Neural cell (in vitro differentiated cells): Measurements from ENCODE around the gene FARP1. TPM values are rescaled to one million over a fixed set of nuclear protein-coding genes. Genes with fewer than 3 reads are reported as not detected.

Source experiments
- H2AFZ ChIP-seq: fragments of 200-600, 300-800 bp; sonication (generic), shearing (Covaris generic); 2 replicates; pipeline ENCODE4 v1.6.0; 2014; ENCODE audit warnings: low read depth, mild to moderate bottlenecking, antibody characterized with exemption, low read length, moderate library complexity
- H3F3A ChIP-seq: fragments of 200-600 bp; shearing (Covaris generic); 2 replicates; pipeline ENCODE4 v1.6.1; 2016; ENCODE audit warnings: mild to moderate bottlenecking, moderate library complexity, mixed read lengths, antibody characterized with exemption, low read length; ENCODE audit not compliant: insufficient read depth, poor library complexity, severe bottlenecking
- H3K27ac ChIP-seq: fragments of 200-600, 300-800 bp; sonication (generic), shearing (Covaris generic); 2 replicates; pipeline ENCODE4 v1.5.1; 2014; ENCODE audit warnings: mild to moderate bottlenecking, low read length, moderate library complexity
- H3K27me3 ChIP-seq: fragments of 300-800, 200-600 bp; sonication (generic), shearing (Covaris generic); 2 replicates; pipeline ENCODE4 v1.6.0; 2014; ENCODE audit warnings: mild to moderate bottlenecking, low read depth, low read length, moderate library complexity; ENCODE audit not compliant: insufficient read depth
- H3K36me3 ChIP-seq: fragments of 300-800, 200-600 bp; sonication (generic), shearing (Covaris generic); 2 replicates; pipeline ENCODE4 v1.5.1; 2014; ENCODE audit warnings: mild to moderate bottlenecking, antibody characterized with exemption, low read length, moderate library complexity; ENCODE audit not compliant: insufficient read depth
- H3K4me2 ChIP-seq: fragments of 300-800, 200-600 bp; sonication (generic), shearing (Covaris generic); 2 replicates; pipeline ENCODE4 v1.6.0; 2014; ENCODE audit warnings: mild to moderate bottlenecking, low read length
- H3K4me3 ChIP-seq: fragments of 300-800, 200-600 bp; sonication (generic), shearing (Covaris generic); 2 replicates; pipeline ENCODE4 v1.5.1; 2014; ENCODE audit warnings: mild to moderate bottlenecking, low read length, moderate library complexity
- H3K79me2 ChIP-seq: fragments of 200-600 bp; shearing (Covaris generic); replicated peaks from 2 replicates; pipeline ENCODE4 v1.6.0; 2014; ENCODE audit warnings: mild to moderate bottlenecking, low read length, moderate library complexity; ENCODE audit not compliant: insufficient read depth
- H3K9ac ChIP-seq: fragments of 300-800, 200-600 bp; sonication (generic), shearing (Covaris generic); 2 replicates; pipeline ENCODE4 v1.6.1; 2016; ENCODE audit warnings: mild to moderate bottlenecking, low read length, mixed read lengths
- H3K9me2 ChIP-seq: fragments of 200-600 bp; shearing (Covaris generic); 2 replicates; pipeline ENCODE4 v1.6.1; 2016; ENCODE audit warnings: mild to moderate bottlenecking, low read length, mixed read lengths; ENCODE audit not compliant: insufficient read depth
- H3K9me3 ChIP-seq: fragments of 200-600, 300-800 bp; sonication (generic), shearing (Covaris generic); 2 replicates; pipeline ENCODE4 v1.6.1; 2016; ENCODE audit warnings: mild to moderate bottlenecking, mixed run types, low read length, moderate library complexity, mixed read lengths
- H4K20me1 ChIP-seq: fragments of 200-600 bp; shearing (Covaris generic); 2 replicates; pipeline ENCODE4 v1.6.1; 2016; ENCODE audit warnings: mild to moderate bottlenecking, mixed run types; ENCODE audit not compliant: insufficient read depth
- CTCF ChIP-seq: fragments of 450-650 bp; IDR thresholded peaks from 2 replicates; pipeline ENCODE4 v1.5.1; 2014; ENCODE audit warnings: antibody characterized with exemption, mild to moderate bottlenecking, moderate library complexity; ENCODE audit not compliant: poor library complexity, severe bottlenecking
- EP300 ChIP-seq: fragments of 450-650 bp; conservative IDR thresholded peaks from 2 replicates; pipeline ENCODE4 v1.6.1; 2014; ENCODE audit warnings: antibody characterized with exemption, mild to moderate bottlenecking, moderate library complexity; ENCODE audit not compliant: poor library complexity, severe bottlenecking
- EZH2 ChIP-seq: fragments of 200-600, 300-800 bp; shearing (Covaris generic), sonication (generic); IDR thresholded peaks from 2 replicates; pipeline ENCODE4 v1.6.1; 2014; ENCODE audit warnings: antibody characterized with exemption, low read length, borderline replicate concordance, mild to moderate bottlenecking; ENCODE audit not compliant: insufficient read depth, poor library complexity, severe bottlenecking
- MXI1 ChIP-seq: fragments of 450-650 bp; conservative IDR thresholded peaks from 2 replicates; pipeline ENCODE4 v1.6.1; 2014; ENCODE audit warnings: antibody characterized with exemption, mild to moderate bottlenecking; ENCODE audit not compliant: poor library complexity, severe bottlenecking
- POLR2AphosphoS5 ChIP-seq: IDR thresholded peaks from 2 replicates; pipeline ENCODE4 v1.6.1; 2012
- REST ChIP-seq: IDR thresholded peaks from 2 replicates; pipeline ENCODE4 v1.6.1; 2012; ENCODE audit warnings: borderline replicate concordance
- SMC3 ChIP-seq: fragments of 450-650 bp; conservative IDR thresholded peaks from 2 replicates; pipeline ENCODE4 v1.6.1; 2014; ENCODE audit warnings: antibody characterized with exemption, mild to moderate bottlenecking, moderate library complexity; ENCODE audit not compliant: poor library complexity
- TAF1 ChIP-seq: IDR thresholded peaks from 2 replicates; pipeline ENCODE4 v1.6.1; 2012; ENCODE audit warnings: low read depth
- polyA plus RNA-seq: library from polyadenylated mRNA; depleted of rRNA; stranded (reverse); fragments of >200 nt; gene quantifications from 2 replicates; pipeline ENCODE4 v1.2.3, GENCODE V29; 2014

The FARP1 gene
- polyA plus RNA-seq, 1 donor from 2014 or later = 19.7 TPM

GRCh38 chr13:98419786-98420553 is 277.1 kb downstream of the FARP1 start:
- TF ChIP-seq CTCF (no peak), POLR2AphosphoS5 (no peak)

GRCh38 chr13:98420554-98421175 is 277.8 kb downstream of the FARP1 start:
- Histone ChIP-seq H3K36me3 (peaks cover 14% of the 10 kb centered on the region), H3K9ac (no peak overlapping the region), H2AFZ (no peak overlapping the region), H3K9me2 (no peaks in the 10 kb centered on the region), H3K27ac (no peak overlapping the region), H3K4me2 (no peak overlapping the region), H3K27me3 (no peaks in the 10 kb centered on the region), H3K4me3 (no peak overlapping the region), H3K79me2 (no peaks in the 10 kb centered on the region), H3K9me3 (no peaks in the 10 kb centered on the region), H3F3A (no peaks in the 10 kb centered on the region), H4K20me1 (no peaks in the 10 kb centered on the region)
- TF ChIP-seq EP300 (no peak), SMC3 (no peak), MXI1 (no peak), EZH2 (no peak), CTCF (no peak), TAF1 (no peak), POLR2AphosphoS5 (no peak), REST (no peak)

More at GRCh38 chr13:98419786-98420553, 277.1 kb downstream of the FARP1 start:
- H3K79me2 ChIP-seq = no peaks in the 10 kb centered on the region
- no peak overlapping the region for H3K4me2 ChIP-seq
- no peak overlapping the region for H2AFZ ChIP-seq
- no peak overlapping the region for H3K4me3 ChIP-seq
- no peaks in the 10 kb centered on the region for H4K20me1 ChIP-seq
- H3K27me3 ChIP-seq = no peaks in the 10 kb centered on the region
- H3K9ac ChIP-seq = no peak overlapping the region
- no peaks in the 10 kb centered on the region for H3F3A ChIP-seq
- no peak overlapping the region for H3K27ac ChIP-seq
- H3K9me3 ChIP-seq = no peaks in the 10 kb centered on the region
- peaks cover 13% of the 10 kb centered on the region for H3K36me3 ChIP-seq
- no peaks in the 10 kb centered on the region for H3K9me2 ChIP-seq
